SK-N-SH (cell line): Measurements from ENCODE around the gene RAD51B. TPM values are rescaled to one million over a fixed set of nuclear protein-coding genes. Genes with fewer than 3 reads are reported as not detected.

Experiments
- CTCF ChIA-PET: fragments of 300-600, 350-600 bp; formaldehyde crosslinking; extraction: SDS; loops from one replicate; lab custom pipeline; 2021; lab: Yijun Ruan, JAX
- POLR2A ChIA-PET: fragments of 350-600 bp; sonication (Branson Sonifier 250); formaldehyde crosslinking; extraction: SDS; loops from one replicate; lab custom pipeline; 2020; ENCODE audit warnings: antibody characterized with exemption, inconsistent platforms; lab: Yijun Ruan, JAX
- DNase-seq: peaks from one replicate; pipeline ENCODE4 v3.0.0; 2012
- H2AFZ ChIP-seq: fragments of 200-600 bp; sonication (generic); 2 replicates; pipeline ENCODE4 v1.8.1; 2016; ENCODE audit warnings: antibody characterized with exemption, mild to moderate bottlenecking, low read depth
- H3F3A ChIP-seq: fragments of 200-600 bp; sonication (generic); replicated peaks from 2 replicates; pipeline ENCODE3; 2016; ENCODE audit warnings: antibody characterized with exemption, mild to moderate bottlenecking; ENCODE audit not compliant: insufficient read depth
- H3K27ac ChIP-seq, 2 experiments: fragments of 200-500 bp in 1 of 2; fragments of 200-600 bp in 1 of 2; sonication (Bioruptor generic) in 1 of 2; sonication (generic), shearing (Covaris generic) in 1 of 2; 2 replicates each; pipeline versions ENCODE4 v1.5.1 to v1.6.1; 2014 to 2016; ENCODE audit warnings: low read depth in 2 of 2, inconsistent platforms in 1 of 2, low read length in 1 of 2, mild to moderate bottlenecking in 1 of 2, mixed read lengths in 1 of 2
- H3K27me3 ChIP-seq: fragments of 200-600 bp; sonication (generic), shearing (Covaris generic); 2 replicates; pipeline ENCODE4 v1.6.1; 2016; ENCODE audit warnings: mixed run types; ENCODE audit not compliant: insufficient read depth
- H3K36me3 ChIP-seq, 2 experiments: fragments of 200-500 bp in 1 of 2; fragments of 200-600 bp in 1 of 2; sonication (Bioruptor generic) in 1 of 2; sonication (generic) in 1 of 2; replicated peaks in 1 of 2; 2 replicates each; pipeline versions ENCODE3 to v1.5.1; 2014 to 2016; ENCODE audit warnings: low read length in 1 of 2, mild to moderate bottlenecking in 1 of 2; ENCODE audit not compliant: insufficient read depth in 2 of 2, control insufficient read depth in 1 of 2
- H3K4me1 ChIP-seq, 2 experiments: fragments of 200-500 bp in 1 of 2; fragments of 200-600 bp in 1 of 2; sonication (Bioruptor generic) in 1 of 2; sonication (generic), shearing (Covaris generic) in 1 of 2; 2 replicates each; pipeline versions ENCODE4 v1.5.1 to v1.6.1; 2014 to 2016; ENCODE audit warnings: low read depth in 1 of 2, low read length in 1 of 2, mixed run types in 1 of 2; ENCODE audit not compliant: insufficient read depth in 2 of 2, control insufficient read depth in 1 of 2
- H3K4me2 ChIP-seq: fragments of 200-600 bp; sonication (generic), shearing (Covaris generic); 2 replicates; pipeline ENCODE4 v1.6.1; 2017; ENCODE audit warnings: mixed run types
- H3K4me3 ChIP-seq, 2 experiments: fragments of 200-500 bp in 1 of 2; fragments of 200-600 bp in 1 of 2; sonication (Bioruptor generic) in 1 of 2; sonication (generic), shearing (Covaris generic) in 1 of 2; 2 replicates each; pipeline versions ENCODE4 v1.5.1 to v1.8.1; 2014 to 2016; ENCODE audit warnings: low read depth in 2 of 2, inconsistent platforms in 1 of 2, low read length in 1 of 2, mild to moderate bottlenecking in 1 of 2, mixed read lengths in 1 of 2, moderate library complexity in 1 of 2
- H3K79me2 ChIP-seq: fragments of 200-600 bp; sonication (generic); 2 replicates; pipeline ENCODE4 v1.8.1; 2017; ENCODE audit warnings: mild to moderate bottlenecking; ENCODE audit not compliant: insufficient read depth
- H3K9ac ChIP-seq: fragments of 200-600 bp; sonication (generic); 2 replicates; pipeline ENCODE4 v1.6.1; 2017; ENCODE audit warnings: mixed run types
- H3K9me2 ChIP-seq: fragments of 200-600 bp; sonication (generic); 2 replicates; pipeline ENCODE4 v1.6.1; 2017; ENCODE audit warnings: mixed run types
- H3K9me3 ChIP-seq: fragments of 200-600 bp; sonication (generic); 2 replicates; pipeline ENCODE4 v1.6.1; 2017; ENCODE audit warnings: mixed run types, mild to moderate bottlenecking, moderate library complexity
- H4K20me1 ChIP-seq: fragments of 200-600 bp; sonication (generic); 2 replicates; pipeline ENCODE4 v1.6.1; 2017; ENCODE audit warnings: mild to moderate bottlenecking, mixed run types; ENCODE audit not compliant: insufficient read depth
- CHD2 ChIP-seq: fragments of 150-350 bp; IDR thresholded peaks from 2 replicates; pipeline ENCODE4 v1.6.1; 2018; ENCODE audit warnings: low read length; ENCODE audit not compliant: partially characterized antibody
- CTCF ChIP-seq: fragments of 200-600 bp; sonication (generic); IDR thresholded peaks from 2 replicates; pipeline ENCODE4 v1.6.1; 2017; ENCODE audit warnings: antibody characterized with exemption, mild to moderate bottlenecking, moderate library complexity
- ELF1 ChIP-seq: IDR thresholded peaks from 2 replicates; pipeline ENCODE4 v1.4.0; 2012
- FOSL2 ChIP-seq: IDR thresholded peaks from 2 replicates; pipeline ENCODE4 v1.4.0; 2012; ENCODE audit warnings: low read depth, mild to moderate bottlenecking, moderate library complexity, borderline replicate concordance
- FOXJ3 ChIP-seq: sonication (generic); formaldehyde crosslinking; IDR thresholded peaks from 2 replicates; pipeline ENCODE4 v1.5.1; 2020; ENCODE audit warnings: mild to moderate bottlenecking, missing genetic modification reagents
- FOXM1 ChIP-seq: IDR thresholded peaks from 2 replicates; pipeline ENCODE4 v1.4.0; 2012; ENCODE audit warnings: low read depth, mild to moderate bottlenecking
- GATA2 ChIP-seq: sonication (generic); formaldehyde crosslinking; IDR thresholded peaks from 2 replicates; pipeline ENCODE4 v1.5.0; 2020; ENCODE audit warnings: mild to moderate bottlenecking, missing genetic modification reagents
- IRF3 ChIP-seq: fragments of 150-350 bp; IDR thresholded peaks from 2 replicates; pipeline ENCODE4 v1.6.1; 2016; ENCODE audit warnings: mild to moderate bottlenecking, low read depth, low read length
- JUND ChIP-seq: IDR thresholded peaks from 2 replicates; pipeline ENCODE4 v1.4.0; 2012
- MAX ChIP-seq: IDR thresholded peaks from 2 replicates; pipeline ENCODE4 v1.4.0; 2012; ENCODE audit warnings: low read depth
- MEF2A ChIP-seq: IDR thresholded peaks from 2 replicates; pipeline ENCODE4 v1.4.0; 2012; ENCODE audit warnings: low read depth, borderline replicate concordance
- MXI1 ChIP-seq: IDR thresholded peaks from 2 replicates; pipeline ENCODE4 v1.6.1; 2012; ENCODE audit warnings: mild to moderate bottlenecking, low read depth, low read length, improper control_type of control experiment
- POLR2AphosphoS5 ChIP-seq: IDR thresholded peaks from 2 replicates; pipeline ENCODE4 v1.6.1; 2012; ENCODE audit warnings: low read depth, low read length
- RAD21 ChIP-seq: IDR thresholded peaks from 2 replicates; pipeline ENCODE4 v1.6.1; 2012; ENCODE audit warnings: mild to moderate bottlenecking, low read length
- RCOR1 ChIP-seq: fragments of 150-350 bp; IDR thresholded peaks from 2 replicates; pipeline ENCODE4 v1.6.1; 2017; ENCODE audit warnings: antibody characterized with exemption, low read length
- RXRA ChIP-seq: IDR thresholded peaks from 2 replicates; pipeline ENCODE4 v1.4.0; 2012; ENCODE audit warnings: low read depth, mild to moderate bottlenecking, borderline replicate concordance
- SIN3A ChIP-seq: IDR thresholded peaks from 2 replicates; pipeline ENCODE4 v1.6.1; 2012; ENCODE audit warnings: low read depth, mild to moderate bottlenecking, low read length, moderate library complexity, borderline replicate concordance
- TAF1 ChIP-seq: IDR thresholded peaks from 2 replicates; pipeline ENCODE4 v1.6.1; 2012; ENCODE audit warnings: low read depth, mild to moderate bottlenecking, low read length, moderate library complexity, borderline replicate concordance
- TCF12 ChIP-seq: IDR thresholded peaks from 2 replicates; pipeline ENCODE4 v1.4.0; 2012
- TEAD4 ChIP-seq: IDR thresholded peaks from 2 replicates; pipeline ENCODE4 v1.4.0; 2012; ENCODE audit warnings: mild to moderate bottlenecking, borderline replicate concordance; ENCODE audit not compliant: insufficient read depth
- USF2 ChIP-seq: fragments of 150-350 bp; IDR thresholded peaks from 2 replicates; pipeline ENCODE4 v1.6.1; 2017; ENCODE audit warnings: antibody characterized with exemption, low read length, low read depth, borderline replicate concordance
- YY1 ChIP-seq: IDR thresholded peaks from 2 replicates; pipeline ENCODE4 v1.4.0; 2012; ENCODE audit warnings: low read depth, mild to moderate bottlenecking
- WGBS: methylation state at CpG from one replicate; pipeline ENCODE4 v1.1.6; 2017; ENCODE audit warnings: low lambda C conversion rate; 5-methylcytosine and 5-hydroxymethylcytosine counted together
- polyA plus RNA-seq, 3 experiments: library from polyadenylated mRNA; depleted of rRNA; stranded (reverse); fragments of >200 nt; gene quantifications; 2 replicates each; pipeline ENCODE4 v1.2.3, GENCODE V29; 2012

RAD51B gene
- polyA plus RNA-seq, 1 of the 3 experiments (the other 2 are of a cell fraction): 6.0 TPM

- TF ChIP-seq CTCF (no peak), CHD2 (no peak), ELF1 (no peak), RCOR1 (no peak), FOXJ3 (CRISPR knock-in tag) (no peak), FOSL2 (no peak), FOXM1 (no peak)
These were observed 138.4 kb downstream of the RAD51B start (continued) for GRCh38 chr14:67957946-67958345.

GRCh38 chr14:67961676-67962075 lies 142.1 kb downstream of the RAD51B start:
- no peaks in the 10 kb centered on the region for H3K9me2 ChIP-seq
- no peak overlapping the region for H3K27ac ChIP-seq
- no peaks in the 10 kb centered on the region; a peak in 1 of 4 replicates for H3K4me1 ChIP-seq
- 96% methylated on average over 2 of the region's 2 CpGs for WGBS
- no peak for TF ChIP-seq TCF12
- H3K4me2 ChIP-seq: no peak overlapping the region
- no peaks in the 10 kb centered on the region for H3K9me3 ChIP-seq
- H3K79me2 ChIP-seq: no peaks in the 10 kb centered on the region
- H2AFZ ChIP-seq: no peak overlapping the region
- H3K4me3 ChIP-seq: no peak overlapping the region
- DNase-seq: no peak
- POLR2A ChIA-PET: no interaction called here
- CTCF ChIA-PET: interaction anchor here (1.1 kb wide), 1 partner anchor 23 kb away, joined by 3 read pairs; no protein-coding TSS in a partner anchor
- no peaks in the 10 kb centered on the region for H3K36me3 ChIP-seq
- no peak overlapping the region for H3K9ac ChIP-seq
- H3K27me3 ChIP-seq: no peaks in the 10 kb centered on the region
- no peaks in the 10 kb centered on the region for H3F3A ChIP-seq
- H4K20me1 ChIP-seq: no peaks in the 10 kb centered on the region

GRCh38 chr14:67962215-67962644 lies 142.7 kb downstream of the RAD51B start:
- no peak overlapping the region for H3K4me3 ChIP-seq
- H3K27me3 ChIP-seq: no peaks in the 10 kb centered on the region
- no peaks in the 10 kb centered on the region for H3K9me2 ChIP-seq
- H3K9ac ChIP-seq: no peak overlapping the region
- ChIA-PET POLR2A (no interaction called here), CTCF (no interaction called here)
- no peaks in the 10 kb centered on the region; a peak in 1 of 4 replicates for H3K4me1 ChIP-seq
- DNase-seq: no peak
- H3K27ac ChIP-seq: no peak overlapping the region
- H2AFZ ChIP-seq: no peak overlapping the region
- no peaks in the 10 kb centered on the region for H3K79me2 ChIP-seq
- H3F3A ChIP-seq: no peaks in the 10 kb centered on the region
- no peaks in the 10 kb centered on the region for H3K36me3 ChIP-seq
- TF ChIP-seq CTCF (no peak), GATA2 (CRISPR knock-in tag) (no peak), YY1 (no peak), RXRA (no peak), RAD21 (no peak), POLR2AphosphoS5 (no peak), TAF1 (no peak), MEF2A (no peak), SIN3A (no peak), TEAD4 (no peak), MAX (no peak), IRF3 (no peak), MXI1 (no peak), JUND (no peak), ELF1 (no peak), USF2 (no peak)
- H4K20me1 ChIP-seq: no peaks in the 10 kb centered on the region
- H3K9me3 ChIP-seq: no peaks in the 10 kb centered on the region
- 87% methylated on average over 2 of the region's 2 CpGs for WGBS
- no peak overlapping the region for H3K4me2 ChIP-seq
